GM23338 (cell line): Measurements from ENCODE around the gene DNAH11. TPM values are rescaled to one million over a fixed set of nuclear protein-coding genes. Genes with fewer than 3 reads are reported as not detected.

Experiments
- ATAC-seq: fragments of 200-7000 bp; cut with Tn5 transposase; 3 replicates; pipeline ENCODE4 v1.9.1; 2020
- DNase-seq: peaks from one replicate; pipeline ENCODE4 v3.0.0-alpha.2; 2015; ENCODE audit warnings: low spot score
- H2AFZ ChIP-seq: fragments of 200-600 bp; sonication (generic); 2 replicates; pipeline ENCODE4 v1.8.0; 2016; ENCODE audit warnings: antibody characterized with exemption, mild to moderate bottlenecking, moderate library complexity
- H3F3A ChIP-seq: fragments of 200-600 bp; sonication (generic); replicated peaks from 2 replicates; pipeline ENCODE4 v1.8.0; 2017; ENCODE audit warnings: antibody characterized with exemption, mixed run types, low read depth
- H3K27ac ChIP-seq: fragments of 200-600 bp; sonication (generic); 2 replicates; pipeline ENCODE4 v1.6.1; 2016; ENCODE audit warnings: low read depth
- H3K27me3 ChIP-seq: fragments of 200-600 bp; sonication (generic); 2 replicates; pipeline ENCODE4 v1.8.0; 2016; ENCODE audit warnings: mild to moderate bottlenecking, mixed run types, moderate library complexity; ENCODE audit not compliant: insufficient read depth
- H3K36me3 ChIP-seq: fragments of 200-600 bp; sonication (generic); 2 replicates; pipeline ENCODE4 v1.8.0; 2016; ENCODE audit warnings: mild to moderate bottlenecking; ENCODE audit not compliant: insufficient read depth
- H3K4me1 ChIP-seq: fragments of 200-600 bp; sonication (generic); 2 replicates; pipeline ENCODE4 v1.8.0; 2016; ENCODE audit warnings: mild to moderate bottlenecking, moderate library complexity; ENCODE audit not compliant: insufficient read depth
- H3K4me2 ChIP-seq: fragments of 200-600 bp; sonication (generic); 2 replicates; pipeline ENCODE4 v1.7.1; 2017; ENCODE audit warnings: mixed run types
- H3K4me3 ChIP-seq: fragments of 200-600 bp; sonication (generic); 2 replicates; pipeline ENCODE4 v1.6.1; 2016; ENCODE audit warnings: mixed run types
- H3K79me2 ChIP-seq: fragments of 200-600 bp; sonication (generic); replicated peaks from 2 replicates; pipeline ENCODE4 v1.8.0; 2017; ENCODE audit warnings: mild to moderate bottlenecking; ENCODE audit not compliant: insufficient read depth
- H3K9me2 ChIP-seq: fragments of 200-600 bp; sonication (generic); 2 replicates; pipeline ENCODE4 v1.8.0; 2017; ENCODE audit not compliant: insufficient read depth
- H4K20me1 ChIP-seq: fragments of 200-600 bp; sonication (generic); replicated peaks from 2 replicates; pipeline ENCODE4 v1.8.0; 2017; ENCODE audit warnings: mild to moderate bottlenecking; ENCODE audit not compliant: insufficient read depth
- H3K27ac Mint-ChIP-seq: 2 replicates; pipeline ENCODE4 v1.8.0; 2020; ENCODE audit warnings: inconsistent platforms, mild to moderate bottlenecking, moderate library complexity, mixed read lengths
- H3K27me3 Mint-ChIP-seq: 3 replicates; pipeline ENCODE4 v1.8.0; 2022; ENCODE audit warnings: low read depth, mild to moderate bottlenecking, moderate library complexity, mixed read lengths, inconsistent platforms; ENCODE audit not compliant: insufficient read depth, poor library complexity
- H3K36me3 Mint-ChIP-seq: 3 replicates; pipeline ENCODE4 v1.8.0; 2021; ENCODE audit warnings: low read depth, mild to moderate bottlenecking, inconsistent platforms, moderate library complexity, mixed read lengths
- H3K4me1 Mint-ChIP-seq: 3 replicates; pipeline ENCODE4 v1.8.0; 2020; ENCODE audit warnings: mild to moderate bottlenecking, inconsistent platforms, mixed read lengths
- H3K4me3 Mint-ChIP-seq: 3 replicates; pipeline ENCODE4 v1.8.0; 2021; ENCODE audit warnings: moderate library complexity, mild to moderate bottlenecking, inconsistent platforms, mixed read lengths
- H3K9me3 Mint-ChIP-seq: 3 replicates; pipeline ENCODE4 v1.8.0; 2020; ENCODE audit warnings: moderate library complexity, mild to moderate bottlenecking, inconsistent platforms, mixed read lengths
- CREB1 ChIP-seq: fragments of 250-450 bp; sonication (Bioruptor Pico); IDR thresholded peaks from 2 replicates; pipeline ENCODE4 v1.5.0; 2020; ENCODE audit warnings: low read depth, mild to moderate bottlenecking, moderate library complexity
- CTCF ChIP-seq, 2 experiments: fragments of 200-600 bp in 1 of 2; sonication (generic) in 1 of 2; conservative IDR thresholded peaks; 2 replicates each; pipeline versions ENCODE4 v1.5.1 to v1.6.1; 2016 to 2017; ENCODE audit warnings: antibody characterized with exemption in 2 of 2, low read depth in 2 of 2, mild to moderate bottlenecking in 2 of 2, moderate library complexity in 1 of 2
- ETS1 ChIP-seq: IDR thresholded peaks from 2 replicates; pipeline ENCODE4 v1.6.1; 2016; ENCODE audit warnings: antibody characterized with exemption
- EZH2phosphoT487 ChIP-seq: fragments of 200-600 bp; sonication (generic); IDR thresholded peaks from one replicate; pipeline ENCODE4 v1.8.1; 2018; ENCODE audit warnings: antibody characterized with exemption; ENCODE audit not compliant: unreplicated experiment
- JUNB ChIP-seq: IDR thresholded peaks from one replicate; pipeline ENCODE4 v1.6.1; 2016; ENCODE audit warnings: antibody characterized with exemption; ENCODE audit not compliant: unreplicated experiment
- REST ChIP-seq: IDR thresholded peaks from one replicate; pipeline ENCODE4 v1.6.1; 2018; ENCODE audit warnings: antibody characterized with exemption; ENCODE audit not compliant: unreplicated experiment
- STAT1 ChIP-seq: IDR thresholded peaks from one replicate; pipeline ENCODE4 v1.6.1; 2016; ENCODE audit warnings: antibody characterized with exemption; ENCODE audit not compliant: unreplicated experiment
- ZNF114 ChIP-seq: fragments of 250-450 bp; sonication (Bioruptor Pico); IDR thresholded peaks from 2 replicates; pipeline ENCODE4 v1.5.0; 2020; ENCODE audit warnings: mild to moderate bottlenecking, moderate library complexity
- ZNF331 ChIP-seq: fragments of 250-450 bp; sonication (Bioruptor Pico); IDR thresholded peaks from 2 replicates; pipeline ENCODE4 v1.5.0; 2020; ENCODE audit warnings: low read depth, mild to moderate bottlenecking, moderate library complexity
- polyA plus RNA-seq: library from polyadenylated mRNA; unstranded; fragments of >200 nt; fragmentation: Nextera tagmentation; extraction: Ambion mirVana; gene quantifications from 2 replicates; pipeline ENCODE4 v1.2.1, GENCODE V29; 2016
- total RNA-seq: library from RNA; depleted of rRNA; stranded (reverse); fragments of >200 nt; shearing (Covaris generic); gene quantifications from 2 replicates; pipeline ENCODE4 v1.2.3, GENCODE V29; 2014

Gene DNAH11
- total and polyA plus RNA-seq, 2 experiments from 2014 or later = 9.3 TPM

- Mint-ChIP-seq H3K9me3 (peaks cover 4% of the 10 kb centered on the region; the same call in 2 of the 3 replicates), H3K27ac (no peak overlapping the region), H3K27me3 (peaks cover 3% of the 10 kb centered on the region), H3K36me3 (peaks cover 32% of the 10 kb centered on the region; the same call in 2 of the 3 replicates), H3K4me1 (peaks cover under 1% of the 10 kb centered on the region; the same call in 1 of the 3 replicates), H3K4me3 (no peak overlapping the region)
- Histone ChIP-seq H3K9me2 (no peaks in the 10 kb centered on the region), H3F3A (no peaks in the 10 kb centered on the region; the same call in 1 of the 2 replicates), H3K4me3 (no peak overlapping the region), H3K79me2 (no peaks in the 10 kb centered on the region), H3K27ac (no peak overlapping the region), H3K4me1 (peaks cover 2% of the 10 kb centered on the region; the same call in 1 of the 2 replicates), H3K4me2 (no peak overlapping the region), H3K36me3 (peaks cover 11% of the 10 kb centered on the region), H3K27me3 (no peaks in the 10 kb centered on the region), H4K20me1 (0 out of 2 replicates have a peak, but pooled peaks cover 4% of the 10 kb centered on the region), H2AFZ (no peak overlapping the region)
- DNase-seq (no peak), ATAC-seq (no peak)
- TF ChIP-seq CREB1 (CRISPR knock-in tag) = no peak
These were observed 350.6 kb downstream of the DNAH11 start for GRCh38 chr7:21893401-21893800.

- Histone ChIP-seq H3K27me3 (no peaks in the 10 kb centered on the region), H3K9me2 (no peaks in the 10 kb centered on the region), H3K4me3 (no peak overlapping the region), H3K27ac (no peak overlapping the region), H4K20me1 (peaks cover 7% of the 10 kb centered on the region; the same call in 1 of the 2 replicates), H3K36me3 (peaks cover 35% of the 10 kb centered on the region), H3F3A (no peaks in the 10 kb centered on the region; the same call in 1 of the 2 replicates), H3K4me1 (no peaks in the 10 kb centered on the region), H3K79me2 (no peaks in the 10 kb centered on the region), H3K4me2 (no peak overlapping the region), H2AFZ (no peak overlapping the region)
- ATAC-seq (no peak), DNase-seq (no peak)
- no peak for TF ChIP-seq ZNF114 (CRISPR knock-in tag)
- no peak for TF ChIP-seq CTCF (conservative IDR thresholded peaks at IDR 0.05; ENCODE audit: low read depth in 2 of 2)
- no peak for TF ChIP-seq ETS1
- Mint-ChIP-seq H3K27ac (no peak overlapping the region; the same call in 1 of the 2 replicates), H3K27me3 (peaks cover 3% of the 10 kb centered on the region), H3K36me3 (peaks cover 82% of the 10 kb centered on the region), H3K9me3 (peaks cover 4% of the 10 kb centered on the region; the same call in 2 of the 3 replicates), H3K4me3 (no peak overlapping the region), H3K4me1 (peaks cover 8% of the 10 kb centered on the region; the same call in 2 of the 3 replicates)
These were observed 355.6 kb downstream of the DNAH11 start for GRCh38 chr7:21898265-21898930.

GRCh38 chr7:21902240-21902639 lies 359.4 kb downstream of the DNAH11 start:
- H3K9me2 ChIP-seq = no peaks in the 10 kb centered on the region
- no peak overlapping the region for H3K4me3 ChIP-seq
- Mint-ChIP-seq H3K4me1 (peaks cover 8% of the 10 kb centered on the region; the same call in 2 of the 3 replicates), H3K27me3 (no peaks in the 10 kb centered on the region), H3K9me3 (peaks cover 4% of the 10 kb centered on the region; the same call in 2 of the 3 replicates), H3K27ac (no peak overlapping the region), H3K4me3 (no peak overlapping the region), H3K36me3 (peaks cover 97% of the 10 kb centered on the region)
- no peaks in the 10 kb centered on the region for H3K27me3 ChIP-seq
- no peak overlapping the region for H3K27ac ChIP-seq
- no peaks in the 10 kb centered on the region for H3K4me1 ChIP-seq
- no peaks in the 10 kb centered on the region for H3K79me2 ChIP-seq
- DNase-seq (no peak), ATAC-seq (no peak)
- H3K36me3 ChIP-seq = peaks cover 56% of the 10 kb centered on the region
- H3K4me2 ChIP-seq = no peak overlapping the region
- no peak overlapping the region for H2AFZ ChIP-seq
- H4K20me1 ChIP-seq = peaks cover 7% of the 10 kb centered on the region; the same call in 1 of the 2 replicates
- H3F3A ChIP-seq = no peaks in the 10 kb centered on the region
- TF ChIP-seq REST (no peak), CTCF (conservative IDR thresholded peaks at IDR 0.05; ENCODE audit: low read depth in 2 of 2) (no peak), EZH2phosphoT487 (no peak), JUNB (no peak), ZNF331 (CRISPR knock-in tag) (no peak), STAT1 (no peak)
